Mucosa of descending colon (tissue), 3 donors: ENCODE data around the gene ADAMTS2. TPM values are rescaled to one million over a fixed set of nuclear protein-coding genes. Genes with fewer than 3 reads are reported as not detected.

ENCODE experiments used
- ATAC-seq: fragments of 200-7000 bp; cut with Tn5 transposase; one replicate; pipeline ENCODE4 v1.9.1; 2020; ENCODE audit warnings: mild to moderate bottlenecking, moderate library complexity
- DNase-seq, 3 donors: peaks; one replicate each; pipeline ENCODE4 v3.0.0-alpha.2; 2020
- H3K36me3 ChIP-seq: fragments of 200-600 bp; one replicate; pipeline ENCODE4 v1.8.0; 2021; ENCODE audit warnings: low read depth, mild to moderate bottlenecking
- H3K4me1 ChIP-seq: fragments of 200-600 bp; one replicate; pipeline ENCODE4 v1.8.0; 2021; ENCODE audit warnings: low read depth, mild to moderate bottlenecking
- H3K4me3 ChIP-seq: fragments of 200-600 bp; one replicate; pipeline ENCODE4 v1.8.0; 2021; ENCODE audit warnings: mild to moderate bottlenecking
- H3K9me3 ChIP-seq: fragments of 200-600 bp; one replicate; pipeline ENCODE4 v1.8.0; 2021; ENCODE audit warnings: mild to moderate bottlenecking
- CTCF ChIP-seq: fragments of 200-600 bp; IDR thresholded peaks from one replicate; pipeline ENCODE4 v1.8.0; 2022; ENCODE audit warnings: antibody characterized with exemption, mild to moderate bottlenecking
- intact Hi-C, 2 donors: fragments of 100-400 bp; cut with DNase I in 1 of 2; cut with micrococcal nuclease in 1 of 2; formaldehyde crosslinking; loops; one replicate each; pipeline versions ENCODE4 v1.11.0 to v1.11.1; 2022; cut with DNase I, micrococcal nuclease
- total RNA-seq, 3 donors: library from RNA; stranded (reverse); fragmentation: NEBNext Ultra II Directional in 2 of 3; extraction: Animal tissue kit (Norgen Biotek cat#: 25700) in 2 of 3; gene quantifications; one replicate each; pipeline versions ENCODE4 v1.2.1 to v1.2.4, GENCODE V29; 2021 to 2023
- donor health status: DM: no; HTN: no; CAD: no; lungs with moderate emphysema.
- donor health status: DM: no; HTN: no; CAD: no.
- donor health status: DM: no; HTN: yes; CAD: no.

ADAMTS2 gene
- total RNA-seq, 3 donors from 2014 or later = 1.3 to 9.2 (median 7.3) TPM

- ATAC-seq = no peak
- no peaks in the 10 kb centered on the region for H3K9me3 ChIP-seq
- no peak overlapping the region for H3K4me3 ChIP-seq
- intact Hi-C loops = no loop called here
- no peaks in the 10 kb centered on the region for H3K4me1 ChIP-seq
- TF ChIP-seq CTCF = no peak
- DNase-seq = peak in 2 of 3 donors; percentile 13 to 39
- H3K36me3 ChIP-seq = no peaks in the 10 kb centered on the region
These were observed 78.8 kb downstream of the ADAMTS2 start for GRCh38 chr5:179266291-179267070.

- TF ChIP-seq CTCF = no peak
- Histone ChIP-seq H3K4me3 (no peak overlapping the region), H3K36me3 (no peaks in the 10 kb centered on the region), H3K4me1 (no peaks in the 10 kb centered on the region), H3K9me3 (no peaks in the 10 kb centered on the region)
- ATAC-seq (peak; percentile 73), DNase-seq (peak; percentile 62 to 86 (median 72))
- intact Hi-C loops = no loop called here
These were observed 79.6 kb downstream of the ADAMTS2 start for GRCh38 chr5:179265514-179266290.

GRCh38 chr5:179264783-179265513 lies 80.3 kb downstream of the ADAMTS2 start:
- no peak overlapping the region for H3K4me3 ChIP-seq
- ATAC-seq (no peak), DNase-seq (peak in 1 of 3 donors; percentile 17)
- H3K4me1 ChIP-seq = no peaks in the 10 kb centered on the region
- TF ChIP-seq CTCF = no peak
- intact Hi-C loops = no loop called here
- no peaks in the 10 kb centered on the region for H3K9me3 ChIP-seq
- H3K36me3 ChIP-seq = no peaks in the 10 kb centered on the region

GRCh38 chr5:179264053-179264782 lies 81.0 kb downstream of the ADAMTS2 start:
- Histone ChIP-seq H3K4me1 (no peaks in the 10 kb centered on the region), H3K9me3 (no peaks in the 10 kb centered on the region), H3K36me3 (no peaks in the 10 kb centered on the region), H3K4me3 (no peak overlapping the region)
- no peak for ATAC-seq
- DNase-seq = no peak
- intact Hi-C loops = no loop called here
- TF ChIP-seq CTCF = no peak

- intact Hi-C loops = no loop called here
- no peak overlapping the region for H3K4me3 ChIP-seq
- DNase-seq (no peak), ATAC-seq (no peak)
- H3K36me3 ChIP-seq = no peaks in the 10 kb centered on the region
- TF ChIP-seq CTCF = no peak
- H3K4me1 ChIP-seq = no peaks in the 10 kb centered on the region
- no peaks in the 10 kb centered on the region for H3K9me3 ChIP-seq
These were observed 81.7 kb downstream of the ADAMTS2 start for GRCh38 chr5:179263391-179264052.
